UCSD-AML1 (cell line): Measurements from ENCODE around the gene MED8.

Experiments
- DNase-seq: peaks from one replicate; lab custom pipeline; 2025; ENCODE audit not compliant: unreplicated experiment; lab: John Stamatoyannopoulos, UW

The MED8 gene

DNA sequence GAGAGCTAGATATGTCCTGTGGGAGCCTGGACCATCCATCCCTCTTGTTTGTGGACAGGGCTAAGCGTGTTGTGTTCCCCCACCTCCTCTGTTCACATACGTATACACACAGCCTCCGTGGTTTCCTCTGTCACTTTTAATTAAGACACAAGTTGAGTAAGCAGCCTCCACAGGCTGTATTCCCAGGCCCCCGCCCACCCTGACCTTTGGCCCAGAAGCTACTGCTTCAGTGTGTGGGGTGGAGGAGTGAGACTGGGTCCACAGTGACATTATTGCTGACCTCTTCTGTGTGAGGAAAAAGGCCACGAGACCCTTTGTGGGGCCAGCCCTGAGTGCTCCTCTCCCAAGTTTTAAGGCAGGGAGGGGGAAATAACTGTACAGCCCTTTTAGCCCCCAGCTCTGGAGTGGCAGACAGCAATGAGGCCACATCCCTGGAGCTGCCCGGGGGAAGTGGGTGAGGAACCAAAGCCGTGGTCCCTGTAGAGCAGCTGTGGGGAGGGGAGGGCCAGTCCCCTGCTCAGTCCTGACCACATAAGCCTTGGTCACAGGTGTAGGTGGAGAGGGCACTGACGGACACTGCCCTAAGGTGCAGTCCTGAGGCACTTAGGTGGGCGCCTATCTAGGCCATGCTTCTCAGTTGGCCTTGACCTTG, 26.2 kb downstream of the MED8 start:
- no peak for DNase-seq

DNA sequence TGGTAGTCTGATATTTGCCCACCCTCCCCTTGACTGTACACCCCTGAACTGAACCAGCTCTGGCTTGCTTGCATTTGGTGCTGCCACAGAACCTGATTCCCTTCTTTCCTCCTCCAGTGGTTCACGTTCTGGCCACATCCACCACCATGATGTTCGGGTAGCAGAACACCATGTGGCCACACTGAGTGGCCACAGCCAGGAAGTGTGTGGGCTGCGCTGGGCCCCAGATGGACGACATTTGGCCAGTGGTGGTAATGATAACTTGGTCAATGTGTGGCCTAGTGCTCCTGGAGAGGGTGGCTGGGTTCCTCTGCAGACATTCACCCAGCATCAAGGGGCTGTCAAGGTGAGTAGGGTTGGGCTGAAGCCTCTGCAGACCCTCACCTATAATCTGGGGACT, 29.0 kb downstream of the MED8 start:
- DNase-seq = no peak

DNA sequence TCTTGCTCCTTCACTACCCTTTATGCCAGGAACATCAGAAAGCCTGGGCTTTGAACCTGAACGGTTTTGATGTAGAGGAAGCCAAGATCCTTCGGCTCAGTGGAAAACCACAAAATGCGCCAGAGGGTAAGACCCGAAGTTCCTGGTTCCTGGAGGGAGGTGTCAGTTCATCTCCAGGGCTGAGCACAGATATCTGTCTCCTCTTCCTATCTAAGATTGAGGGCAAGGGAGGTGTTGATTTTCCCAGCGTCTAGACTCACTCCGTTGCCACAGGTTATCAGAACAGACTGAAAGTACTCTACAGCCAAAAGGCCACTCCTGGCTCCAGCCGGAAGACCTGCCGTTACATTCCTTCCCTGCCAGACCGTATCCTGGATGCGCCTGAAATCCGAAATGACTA, 29.9 kb downstream of the MED8 start:
- DNase-seq = no peak

DNA sequence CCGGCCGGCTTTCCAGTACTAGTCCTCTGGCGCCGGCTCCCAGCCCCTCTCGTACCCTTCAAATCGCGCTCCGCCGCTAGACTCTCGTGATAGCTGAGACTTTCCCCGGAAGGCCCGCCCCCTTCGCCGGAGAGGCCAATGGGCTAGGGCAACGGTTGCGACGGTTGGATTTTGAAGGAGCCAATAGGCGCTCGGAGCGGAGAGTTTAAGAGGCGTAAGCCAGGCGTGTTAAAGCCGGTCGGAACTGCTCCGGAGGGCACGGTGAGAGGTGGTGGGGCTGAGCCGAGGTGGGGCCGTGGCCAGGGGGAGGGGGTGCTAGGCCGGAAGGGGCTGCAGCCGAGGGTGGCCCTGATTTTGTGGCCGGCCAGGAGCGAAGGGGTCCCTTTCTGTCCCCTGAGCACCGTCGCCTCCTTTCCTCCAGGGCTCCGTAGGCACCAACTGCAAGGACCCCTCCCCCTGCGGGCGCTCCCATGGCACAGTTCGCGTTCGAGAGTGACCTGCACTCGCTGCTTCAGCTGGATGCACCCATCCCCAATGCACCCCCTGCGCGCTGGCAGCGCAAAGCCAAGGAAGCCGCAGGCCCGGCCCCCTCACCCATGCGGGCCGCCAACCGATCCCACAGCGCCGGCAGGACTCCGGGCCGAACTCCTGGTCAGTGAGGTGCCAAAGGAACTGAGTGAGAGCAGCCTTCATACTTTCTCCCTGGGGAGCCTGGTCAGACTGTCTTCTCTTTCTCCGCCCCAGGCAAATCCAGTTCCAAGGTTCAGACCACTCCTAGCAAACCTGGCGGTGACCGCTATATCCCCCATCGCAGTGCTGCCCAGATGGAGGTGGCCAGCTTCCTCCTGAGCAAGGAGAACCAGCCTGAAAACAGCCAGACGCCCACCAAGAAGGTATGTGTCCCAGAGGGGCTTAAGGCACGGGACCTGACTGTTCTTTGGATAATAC, 30.6 kb downstream of the MED8 start, which contains the start of gene CDC20:
Gene CDC20 (plus strand): TSS at position 236 of the 948 bp plus-strand sequence. CDS start 235 bp downstream, at position 471.
- DNase-seq = peak; percentile 98

DNA sequence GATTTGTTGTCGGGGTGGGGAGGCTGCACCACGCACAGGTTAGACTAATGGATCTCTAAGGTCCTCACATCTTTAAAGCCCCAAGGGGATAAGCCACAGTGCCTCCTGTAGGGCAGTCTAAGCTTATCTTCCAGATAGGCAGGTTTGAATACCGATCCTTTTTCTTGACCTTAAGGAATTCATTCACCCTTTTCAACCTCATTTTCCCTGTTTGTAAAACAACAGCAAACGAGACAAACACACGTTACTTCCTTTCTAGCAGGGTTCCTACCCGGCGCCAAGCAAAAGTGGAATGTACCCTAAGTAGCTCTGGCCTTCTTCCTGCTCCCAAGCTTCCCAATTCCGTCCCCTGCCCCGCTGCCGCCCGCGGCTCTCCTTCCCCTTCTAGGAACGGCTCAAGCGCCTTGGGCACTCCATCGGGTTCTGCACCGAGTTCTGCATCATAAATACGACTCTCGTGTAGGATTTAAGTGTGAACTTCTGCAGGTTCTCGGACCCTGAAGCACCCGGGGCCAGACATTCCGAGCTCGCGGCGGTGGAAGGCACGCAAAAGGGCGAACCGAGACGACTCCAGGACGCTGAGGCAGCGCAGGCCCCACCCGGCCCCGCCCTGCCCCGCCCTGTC, 31.4 kb downstream of the MED8 start:
- DNase-seq = peak; percentile 62

DNA sequence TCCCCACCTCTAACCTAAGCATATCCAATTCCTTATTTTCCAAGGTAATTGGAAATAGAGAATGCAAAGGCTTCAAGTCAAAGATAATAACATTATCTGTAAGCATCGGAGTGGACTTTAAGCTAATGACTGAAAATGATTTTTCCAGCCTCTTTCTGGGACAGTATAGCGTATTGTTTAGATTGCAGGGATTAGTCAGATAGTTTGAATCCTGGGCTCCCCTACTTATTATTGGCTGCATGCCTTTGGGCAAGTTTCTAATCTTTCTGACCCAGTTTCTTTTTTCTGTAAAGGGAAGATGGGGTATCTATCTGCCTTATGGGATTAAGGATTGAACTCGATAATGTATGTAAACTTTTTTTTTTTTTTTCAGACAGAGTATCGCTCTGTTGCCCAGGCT, 32.3 kb downstream of the MED8 start:
- no peak for DNase-seq

DNA sequence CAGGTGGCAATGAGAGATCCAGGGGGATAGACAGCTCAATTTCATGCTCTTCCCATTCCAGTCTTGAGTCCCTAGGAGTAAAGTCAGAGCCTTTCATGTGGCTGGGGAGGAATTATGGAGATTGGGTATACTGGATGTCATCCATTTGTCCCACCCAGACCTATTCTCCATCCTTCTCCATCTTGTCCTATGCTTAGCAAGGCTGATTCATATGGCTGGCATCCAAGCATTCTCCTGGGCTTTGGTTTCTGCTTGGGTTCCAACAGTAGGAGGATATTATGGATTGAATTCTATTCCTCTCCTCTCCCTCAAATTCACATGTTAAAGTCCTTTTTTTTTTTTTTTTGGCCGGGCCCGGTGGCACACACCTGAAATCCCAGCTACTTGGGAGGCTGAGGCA, 34.7 kb downstream of the MED8 start:
- DNase-seq = no peak

DNA sequence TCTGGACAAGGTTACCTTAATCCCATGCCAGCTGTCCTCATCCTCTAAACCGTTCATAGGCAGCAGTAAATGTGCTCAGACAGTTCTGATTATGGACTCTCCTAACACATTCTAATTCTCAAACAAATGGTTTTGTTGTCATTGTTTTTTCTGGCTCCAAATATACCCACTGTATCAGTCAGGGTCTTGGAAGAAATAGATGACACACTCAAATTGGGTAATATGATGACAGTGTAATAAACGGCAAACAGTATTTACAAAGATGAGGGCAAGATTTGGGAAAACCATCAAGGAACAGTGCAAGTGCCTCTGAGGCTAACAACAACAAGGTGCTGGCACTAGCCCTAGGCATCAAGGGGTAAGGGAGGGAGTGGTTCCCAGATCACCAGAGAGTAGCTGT, 35.1 kb downstream of the MED8 start:
- no peak for DNase-seq

DNA sequence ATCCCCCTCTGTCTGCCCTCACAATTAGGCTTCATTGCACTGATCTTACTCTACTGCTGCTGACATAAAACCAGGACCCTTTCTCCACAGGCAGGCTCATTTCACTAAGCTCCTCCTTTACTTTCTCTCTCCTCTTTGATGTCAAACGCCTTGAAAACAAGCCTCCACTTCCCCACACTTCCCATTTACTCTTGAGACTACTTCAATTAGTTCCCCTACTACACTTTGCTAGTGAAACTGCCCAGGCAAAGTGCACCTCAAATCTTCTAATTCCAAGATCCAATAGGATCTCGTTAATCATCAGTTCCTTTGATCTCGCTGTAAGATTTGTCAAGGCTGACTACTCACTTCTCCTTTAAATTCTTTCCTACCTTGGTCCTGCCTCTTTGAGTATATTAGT, 36.7 kb downstream of the MED8 start:
- no peak for DNase-seq

DNA sequence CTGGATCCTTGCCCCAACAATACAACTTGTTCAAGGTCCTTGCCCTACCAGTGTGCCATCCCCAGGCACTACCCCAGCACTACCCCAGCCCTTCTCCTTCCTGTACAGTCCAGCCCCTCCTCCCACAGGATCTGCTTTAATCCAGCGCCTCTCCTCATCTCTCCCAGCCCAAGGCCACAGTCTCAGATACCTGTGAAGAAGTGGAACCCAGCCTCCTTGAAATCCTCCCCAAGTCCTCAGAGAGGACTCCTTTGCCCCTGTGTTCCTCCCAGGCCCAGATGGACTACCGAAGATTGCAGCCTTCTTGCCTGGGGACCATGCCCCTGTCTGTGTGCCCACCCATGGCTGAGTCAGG, 37.3 kb downstream of the MED8 start:
- no peak for DNase-seq

DNA sequence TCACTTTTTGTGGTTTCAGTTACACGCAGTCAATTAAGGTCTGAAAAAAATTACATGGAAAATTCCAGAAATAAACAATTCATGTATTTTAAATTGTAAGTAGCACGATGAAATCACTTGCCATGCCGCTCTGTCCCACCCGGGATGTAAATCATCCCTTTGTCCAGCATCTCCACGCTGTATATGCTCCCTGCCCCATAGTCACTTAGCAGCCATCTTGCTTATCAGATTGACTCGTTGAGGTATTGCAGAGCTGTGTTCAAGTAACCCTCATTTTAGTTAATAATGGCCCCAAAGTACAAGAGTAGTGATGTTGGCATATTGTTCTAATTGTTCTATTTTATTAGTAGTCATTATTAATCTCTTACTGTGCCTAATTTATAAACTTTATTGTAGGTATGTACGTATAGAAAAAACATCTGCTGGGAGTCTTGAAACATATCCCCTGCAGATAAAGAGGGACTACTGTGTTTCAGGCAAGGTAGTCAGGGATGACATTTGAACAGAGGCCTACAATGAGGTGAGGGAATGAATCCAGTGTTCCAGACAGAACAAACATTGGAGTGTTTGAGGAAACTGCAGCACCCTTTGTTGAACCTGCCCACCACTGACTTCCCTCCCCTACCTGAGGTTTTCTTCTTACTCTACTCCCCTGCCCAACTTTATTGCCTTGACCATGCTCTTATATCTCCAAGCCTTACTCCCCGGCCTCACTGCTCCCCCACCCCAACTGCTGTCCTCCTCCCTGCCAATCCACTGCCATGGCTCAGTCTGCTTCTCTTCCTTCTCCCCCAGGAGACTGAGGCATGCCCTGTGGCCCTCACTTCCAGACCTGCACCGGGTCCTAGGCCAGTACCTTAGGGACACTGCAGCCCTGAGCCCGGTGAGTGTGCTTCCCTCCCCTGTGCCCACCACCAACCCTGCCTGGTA, 37.9 kb downstream of the MED8 start:
- no peak for DNase-seq

DNA sequence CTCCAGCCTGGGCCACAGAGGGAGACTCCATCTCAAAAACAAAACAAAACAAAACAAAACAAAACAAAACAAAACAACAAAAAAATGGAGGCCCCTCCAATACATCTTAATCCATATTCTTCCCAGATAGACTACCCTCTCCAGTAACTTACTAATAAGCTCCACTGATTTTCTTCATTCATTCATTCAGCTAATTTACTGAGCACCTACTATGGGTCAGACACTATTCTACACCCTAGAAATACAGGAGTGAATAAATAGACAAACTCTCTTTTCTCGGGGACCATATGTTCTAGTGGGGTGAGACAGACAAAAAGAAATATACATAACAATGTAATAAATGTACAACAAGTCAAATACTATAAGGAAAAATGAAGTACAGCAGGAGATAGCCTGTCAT, 38.6 kb downstream of the MED8 start:
- DNase-seq = no peak

DNA sequence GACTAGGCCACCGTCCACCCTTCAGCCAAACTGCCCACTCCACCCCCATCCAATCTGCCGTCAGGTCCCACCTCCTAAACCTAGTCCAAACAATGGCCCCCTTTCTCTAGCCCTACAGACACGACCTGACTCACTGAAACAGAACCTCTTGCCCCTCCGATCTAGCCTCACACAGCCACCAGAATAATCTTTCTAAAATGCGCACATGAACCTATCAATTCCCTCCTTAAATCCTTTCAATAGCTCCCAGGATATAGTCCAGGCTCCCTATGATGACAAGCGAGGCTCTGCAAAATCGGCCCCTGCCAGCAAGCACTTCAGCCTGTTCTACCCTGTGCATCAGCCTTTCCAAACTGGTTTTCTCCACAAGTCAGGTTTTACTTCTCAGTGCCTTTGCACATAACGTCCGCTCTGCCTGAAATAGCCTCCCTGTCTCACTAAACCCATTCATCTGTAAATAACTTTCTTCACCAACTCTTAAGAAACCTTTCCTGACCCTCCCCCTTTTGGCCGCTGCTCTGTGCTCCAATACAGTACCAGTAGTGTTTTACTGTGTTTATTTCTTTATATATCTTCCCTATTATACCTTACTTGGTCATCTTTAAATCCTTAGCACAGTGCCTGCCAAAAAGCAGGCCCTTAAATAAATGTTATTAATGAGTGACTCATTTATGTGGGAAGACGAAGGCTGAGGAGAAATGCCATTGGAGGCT, 39.9 kb downstream of the MED8 start:
- no peak for DNase-seq

DNA sequence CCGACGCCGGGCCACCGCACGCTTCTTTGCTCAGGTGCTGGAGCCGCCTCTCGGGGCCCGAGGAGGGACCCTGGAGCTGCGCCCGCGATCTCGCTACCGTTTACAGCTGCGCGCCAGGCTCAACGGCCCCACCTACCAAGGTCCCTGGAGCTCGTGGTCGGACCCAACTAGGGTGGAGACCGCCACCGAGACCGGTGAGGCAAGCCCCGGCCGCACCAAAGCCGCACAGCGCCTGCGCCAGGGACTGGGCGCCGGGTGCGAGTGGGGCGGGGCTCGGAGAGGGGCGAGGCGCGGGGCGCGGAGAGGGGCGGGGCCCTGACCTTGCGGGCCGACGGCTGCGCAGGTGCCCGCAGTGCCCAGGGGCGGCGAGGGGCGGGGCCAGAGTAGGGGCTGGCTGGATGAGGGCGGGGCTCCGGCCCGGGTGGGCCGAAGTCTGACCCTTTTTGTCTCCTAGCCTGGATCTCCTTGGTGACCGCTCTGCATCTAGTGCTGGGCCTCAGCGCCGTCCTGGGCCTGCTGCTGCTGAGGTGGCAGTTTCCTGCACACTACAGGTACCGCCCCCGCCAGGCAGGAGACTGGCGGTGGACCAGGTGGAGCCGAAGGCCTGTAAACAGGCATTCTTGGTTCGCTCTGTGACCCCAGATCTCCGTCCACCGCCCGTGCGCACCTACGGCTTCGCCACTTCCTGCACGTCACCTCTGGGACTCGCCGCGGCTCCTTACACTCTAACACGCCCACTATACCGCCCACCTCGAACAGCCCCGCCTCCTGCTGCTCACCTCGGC, 40.6 kb downstream of the MED8 start:
- no peak for DNase-seq

DNA sequence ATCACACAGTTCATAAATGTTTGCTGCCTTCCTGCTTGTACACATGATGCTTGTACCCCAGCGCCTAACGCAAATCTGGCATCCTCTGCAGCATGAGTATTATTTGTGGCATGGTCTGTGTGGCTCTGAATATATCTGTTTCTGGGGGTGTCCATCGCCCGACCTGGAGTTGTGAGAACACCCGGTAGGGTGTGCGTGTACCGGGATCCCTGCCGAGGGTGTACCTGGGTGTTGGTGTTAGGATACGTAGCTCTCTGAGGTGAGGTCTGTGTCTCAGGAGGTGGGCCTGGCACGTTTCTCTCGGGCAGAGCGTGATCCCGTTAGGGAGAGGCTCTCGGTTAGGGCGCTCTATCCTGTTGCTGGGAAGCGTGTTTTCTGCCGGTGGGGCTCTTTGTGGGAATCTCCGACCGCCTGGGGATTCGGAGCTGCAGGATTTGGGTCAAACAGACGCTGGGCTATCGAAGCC, 41.2 kb downstream of the MED8 start:
- DNase-seq = no peak

DNA sequence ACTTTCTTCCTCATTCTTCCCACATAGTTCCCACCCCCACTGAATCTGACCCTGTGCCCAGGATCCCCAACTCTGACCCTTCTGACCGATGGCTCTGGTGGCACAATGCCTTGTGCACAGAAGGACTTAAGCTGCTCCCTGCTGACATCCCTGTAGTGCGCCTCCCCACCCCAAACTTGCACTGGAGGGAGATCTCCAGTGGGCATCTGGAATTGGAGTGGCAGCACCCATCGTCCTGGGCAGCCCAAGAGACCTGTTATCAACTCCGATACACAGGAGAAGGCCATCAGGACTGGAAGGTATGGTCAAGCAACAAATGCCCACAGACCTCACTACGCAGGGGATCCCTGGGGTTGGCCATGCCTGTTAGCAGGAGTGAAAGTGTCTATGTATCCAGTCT, 43.0 kb downstream of the MED8 start:
- DNase-seq = no peak

DNA sequence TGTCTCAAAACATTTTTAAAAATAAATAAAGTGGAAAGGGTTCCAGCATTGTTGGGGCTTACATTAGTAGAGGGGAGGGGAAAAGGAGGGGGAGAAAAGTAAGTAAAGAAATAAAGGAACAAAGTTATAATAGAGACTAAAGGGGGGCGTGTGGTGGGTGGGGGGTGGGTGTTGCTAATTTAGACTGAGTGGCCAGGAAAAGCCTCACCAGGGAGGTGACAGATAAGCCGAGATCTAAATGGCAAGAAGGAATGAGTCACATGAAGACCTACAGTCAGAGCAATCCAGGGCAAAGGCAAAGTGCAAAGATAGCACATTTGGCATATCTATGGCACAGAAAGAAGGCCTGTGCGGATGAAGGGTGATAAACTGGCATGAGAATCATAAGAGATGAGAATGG, 44.5 kb downstream of the MED8 start:
- DNase-seq = no peak

DNA sequence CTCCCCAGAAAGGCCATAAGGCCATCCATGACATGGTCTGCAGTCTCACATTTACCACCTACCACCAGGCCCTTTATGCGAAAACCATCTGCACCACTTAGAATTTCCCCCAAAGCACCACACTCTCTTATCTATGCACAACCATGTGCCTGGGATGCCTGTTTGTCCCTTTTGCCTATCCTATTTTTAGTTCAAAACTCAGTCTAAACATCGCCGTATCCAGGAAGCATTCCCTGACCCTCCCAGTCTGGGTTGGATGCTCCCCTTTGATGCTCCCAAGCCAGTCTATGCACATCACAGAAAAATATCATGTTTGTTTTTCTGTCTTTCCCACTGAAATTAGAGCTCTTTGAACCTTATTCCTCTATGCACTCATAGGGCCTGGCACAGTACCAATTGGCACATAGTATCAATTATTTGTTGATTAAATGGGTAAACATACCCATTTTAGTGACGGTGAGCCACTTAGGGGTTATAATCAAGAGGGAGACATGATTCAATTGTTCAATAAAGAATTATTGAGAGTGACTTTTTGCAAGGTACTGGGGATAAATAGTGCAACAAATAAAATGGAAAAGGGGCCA, 45.2 kb downstream of the MED8 start:
- no peak for DNase-seq

DNA sequence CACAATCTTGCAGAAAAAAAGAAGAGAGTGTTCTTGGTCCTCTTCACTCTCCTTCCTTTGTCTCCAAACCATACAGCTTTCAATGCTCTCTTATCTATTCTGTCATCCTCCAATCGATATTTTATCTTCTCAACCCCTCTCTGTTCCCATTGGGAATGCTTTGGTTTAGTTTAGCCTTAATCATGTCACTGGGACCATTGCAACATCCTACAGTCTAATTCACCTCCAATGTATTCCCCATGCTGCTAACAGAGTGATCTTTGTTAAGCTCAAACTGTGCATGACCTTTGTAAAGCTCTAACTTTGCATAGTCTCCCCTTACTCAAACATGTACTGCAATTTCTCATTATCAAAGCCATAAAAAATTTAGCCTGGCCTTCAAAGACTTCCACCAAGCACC, 49.0 kb downstream of the MED8 start:
- DNase-seq = no peak
